Right hindlimb (tissue), 1 donor: ENCODE measurements around the gene L1TD1.
"Not testable (repeated sequence)": the region's sequence is repeated elsewhere in the genome, so short reads cannot be mapped to it uniquely, and the experiment has no call there.

Experiments used
- DNase-seq: peaks from one replicate; pipeline ENCODE4 v3.0.0-alpha.2; 2018

L1TD1 gene

DNA sequence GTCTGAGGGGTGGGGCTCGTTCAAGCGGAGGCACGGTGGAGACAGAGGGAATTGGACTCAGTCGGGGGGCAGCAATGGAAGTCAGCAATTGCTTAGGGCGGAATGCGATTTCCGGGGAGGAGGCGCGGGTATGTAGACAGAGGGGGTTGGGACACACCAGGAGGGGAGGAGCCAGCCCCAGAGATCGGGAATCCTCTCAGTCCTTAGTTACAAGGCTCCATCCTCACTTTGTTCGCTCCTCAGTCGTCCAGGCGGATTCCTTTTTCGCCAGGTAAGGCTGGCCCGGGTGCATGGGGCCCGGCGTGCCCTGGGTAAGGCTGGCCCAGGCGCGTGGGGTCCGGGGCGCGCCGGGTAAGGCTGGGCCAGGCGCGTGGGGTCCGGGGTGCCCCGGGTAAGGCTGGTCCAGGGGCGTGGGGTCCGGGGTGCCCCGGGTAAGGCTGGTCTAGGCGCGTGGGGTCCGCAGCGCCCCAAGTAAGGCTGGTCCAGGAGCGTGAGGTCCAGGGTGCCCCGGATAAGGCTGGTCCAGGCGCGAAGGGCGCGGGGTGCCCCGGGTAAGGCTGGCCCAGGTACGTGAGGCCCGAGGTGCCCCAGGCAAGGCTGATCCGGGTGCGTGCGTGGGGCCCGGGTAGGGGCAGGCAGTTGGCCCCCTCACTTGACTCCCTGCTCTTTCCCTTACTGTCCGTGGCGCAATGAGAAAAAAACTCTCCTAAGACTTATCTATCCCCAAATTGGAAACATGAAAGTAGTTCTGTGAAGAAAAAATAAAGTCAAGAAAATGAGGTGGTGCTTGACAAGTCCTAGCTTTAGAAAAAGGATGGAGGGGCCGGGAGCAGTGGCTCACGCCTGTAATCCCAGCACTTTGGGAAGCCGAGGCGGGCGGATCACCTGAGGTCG, at the start of gene L1TD1:
TSS of gene L1TD1 (plus strand) at position 199 of the 894 bp plus-strand sequence. CDS start 11,780 bp downstream, outside the sequence.
- DNase-seq: peak; percentile 64

GRCh38 chr1:62159940-62160348, 34.7 kb upstream of the L1TD1 start:
- no peak for DNase-seq

GRCh38 chr1:62161711-62162110, 32.9 kb upstream of the L1TD1 start:
- DNase-seq: no peak

- not testable (repeated sequence) for DNase-seq
Measured at GRCh38 chr1:62170380-62170779, 24.3 kb upstream of the L1TD1 start.

- DNase-seq: peak; percentile 53
Measured at GRCh38 chr1:62175568-62176179, 19.0 kb upstream of the L1TD1 start.

- no peak for DNase-seq
Measured at GRCh38 chr1:62176597-62177312, 17.9 kb upstream of the L1TD1 start.

GRCh38 chr1:62177621-62178020, 17.0 kb upstream of the L1TD1 start:
- DNase-seq: no peak

DNA sequence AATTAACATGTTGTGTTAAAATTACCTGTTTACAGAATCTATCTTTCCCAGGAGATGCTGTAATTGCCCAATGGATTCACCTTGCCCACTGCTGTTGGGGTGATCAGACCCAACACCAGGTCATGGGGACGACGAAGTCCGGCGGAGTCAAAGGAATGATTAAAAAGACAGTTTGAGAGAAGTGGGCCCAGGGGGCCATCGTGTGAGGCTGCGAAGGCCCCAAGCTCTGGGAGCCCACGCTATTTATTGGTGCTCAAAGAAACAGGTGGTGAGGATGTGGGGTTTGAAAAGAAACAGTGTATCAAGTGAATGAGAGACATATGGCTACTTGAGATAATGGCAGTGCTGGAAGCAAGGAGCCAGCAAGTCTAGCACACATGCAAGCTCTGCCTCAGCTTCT, 16.3 kb upstream of the L1TD1 start:
- DNase-seq: no peak

- not testable (repeated sequence) for DNase-seq
Measured at GRCh38 chr1:62180054-62180453, 14.6 kb upstream of the L1TD1 start.

GRCh38 chr1:62180639-62181038, 14.0 kb upstream of the L1TD1 start:
- DNase-seq: no peak

DNA sequence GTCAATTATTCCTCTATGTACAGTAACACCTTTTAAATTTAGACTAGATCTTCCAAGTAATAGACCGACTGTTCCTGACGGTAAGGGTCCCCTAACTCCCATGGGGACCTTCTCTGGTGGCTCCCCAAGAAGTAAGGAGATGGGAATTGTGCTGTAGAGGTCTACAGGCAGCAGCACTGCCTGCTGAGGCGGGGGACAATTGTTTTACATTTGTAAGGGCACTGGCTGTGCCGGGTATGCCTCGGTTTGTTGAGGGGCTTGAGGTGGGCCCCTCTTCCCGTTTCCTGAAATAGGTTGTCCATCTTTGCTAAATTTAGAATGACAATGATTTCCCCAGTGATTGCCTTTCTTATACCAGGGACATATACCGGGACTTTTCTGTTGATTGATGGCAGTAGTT, 13.1 kb upstream of the L1TD1 start:
- no peak for DNase-seq

- not testable (repeated sequence) for DNase-seq
Measured at GRCh38 chr1:62182157-62182556, 12.5 kb upstream of the L1TD1 start.

GRCh38 chr1:62183164-62184020, 11.3 kb upstream of the L1TD1 start:
- not testable (repeated sequence) for DNase-seq

DNA sequence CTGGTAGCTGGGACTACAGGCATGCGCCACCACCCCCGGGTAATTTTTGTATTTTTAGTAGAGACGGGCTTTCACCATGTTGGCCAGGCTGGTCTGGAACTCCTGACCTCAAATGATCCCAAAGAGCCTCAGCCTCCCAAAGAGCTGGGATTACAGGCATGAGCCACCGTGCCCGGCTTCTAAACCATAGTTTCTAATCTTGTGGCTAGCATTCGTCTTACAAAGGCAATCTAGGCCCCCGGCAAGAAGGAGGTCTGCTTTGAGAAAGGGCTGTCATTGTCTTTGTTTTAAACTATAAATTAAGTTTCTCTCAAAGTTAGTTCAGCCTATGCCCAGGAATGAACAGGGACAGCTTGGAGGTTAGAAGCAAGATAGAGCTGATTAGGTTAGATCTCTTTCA, 10.3 kb upstream of the L1TD1 start:
- DNase-seq: no peak

- not testable (repeated sequence) for DNase-seq
Measured at GRCh38 chr1:62185233-62185632, 9.4 kb upstream of the L1TD1 start.

DNA sequence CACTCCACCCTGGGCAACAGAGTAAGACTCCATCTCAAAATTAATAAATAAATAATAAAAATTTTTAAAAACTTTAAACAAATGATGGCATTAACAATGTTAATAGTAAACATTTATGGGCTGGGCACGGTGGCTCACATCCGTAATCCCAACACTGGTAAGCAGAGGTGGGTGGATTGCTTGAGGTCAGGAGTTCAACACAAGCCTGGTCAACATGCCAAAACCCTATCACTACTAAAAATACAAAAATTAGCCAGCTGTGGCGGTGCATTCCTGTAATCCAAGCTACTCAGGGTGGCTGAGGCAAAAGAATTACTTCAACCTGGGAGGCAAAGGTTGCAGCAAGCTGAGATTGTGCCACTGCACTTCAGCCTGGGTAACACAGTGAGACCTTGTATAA, 9.0 kb upstream of the L1TD1 start:
- no peak for DNase-seq

GRCh38 chr1:62187548-62187947, 7.1 kb upstream of the L1TD1 start:
- no peak for DNase-seq

GRCh38 chr1:62188111-62188510, 6.5 kb upstream of the L1TD1 start:
- no peak for DNase-seq

- no peak for DNase-seq
Measured at GRCh38 chr1:62196086-62196690, 1.5 kb downstream of the L1TD1 start.

GRCh38 chr1:62198069-62198780, 3.6 kb downstream of the L1TD1 start:
- no peak for DNase-seq

- DNase-seq: no peak
Measured at GRCh38 chr1:62198781-62199125, 4.1 kb downstream of the L1TD1 start.

GRCh38 chr1:62207187-62207586, 12.5 kb downstream of the L1TD1 start:
- no peak for DNase-seq
